ENCODE measurements around the gene UVRAG.

- TF ChIP-seq YY1 (IDR thresholded peaks at IDR 0.05; ENCODE audit: low read depth) (no peak), TCF12 (IDR thresholded peaks at IDR 0.05; ENCODE audit: low read depth) (no peak), EGR1 (IDR thresholded peaks at IDR 0.05) (no peak), TAF1 (IDR thresholded peaks at IDR 0.05; ENCODE audit: low read depth) (no peak), USF1 (IDR thresholded peaks at IDR 0.05) (no peak), CREB1 (IDR thresholded peaks at IDR 0.05; ENCODE audit: low read depth) (no peak)
Observed at GRCh38 chr11:76148231-76148630, 333.2 kb downstream of the UVRAG start.

All from Ishikawa (cell line).